WTC11 (cell line): ENCODE results near the gene CACNA2D1. TPM values are rescaled to one million over a fixed set of nuclear protein-coding genes. Genes with fewer than 3 reads are reported as not detected.

Experiments
- ATAC-seq: fragments of 200-7000 bp; cut with Tn5 transposase; 2 replicates; pipeline ENCODE4 v1.10.0; 2021; ENCODE audit warnings: mild to moderate bottlenecking, moderate library complexity
- CTCF ChIA-PET: fragments of 300-600 bp; sonication (Branson Sonifier 250); formaldehyde crosslinking; loops from one replicate; lab custom pipeline; 2021; ENCODE audit warnings: antibody characterized with exemption; lab: Charles Lee
- POLR2A ChIA-PET: fragments of 350-600 bp; sonication (Branson Sonifier 250); formaldehyde crosslinking; loops from one replicate; lab custom pipeline; 2021; ENCODE audit warnings: antibody characterized with exemption; lab: Charles Lee
- DNase-seq: peaks from one replicate; pipeline ENCODE4 v3.0.0; 2021; ENCODE audit warnings: low spot score
- H3K27ac Mint-ChIP-seq: 2 replicates; pipeline ENCODE4 v1.8.0; 2021; ENCODE audit warnings: mixed read lengths
- H3K27me3 Mint-ChIP-seq: 2 replicates; pipeline ENCODE4 v1.8.0; 2021; ENCODE audit warnings: low read depth, mild to moderate bottlenecking, moderate library complexity, mixed read lengths
- H3K36me3 Mint-ChIP-seq: 2 replicates; pipeline ENCODE4 v1.8.0; 2021; ENCODE audit warnings: mixed read lengths
- H3K4me1 Mint-ChIP-seq: 2 replicates; pipeline ENCODE4 v1.8.0; 2022; ENCODE audit warnings: mixed read lengths
- H3K4me3 Mint-ChIP-seq: 2 replicates; pipeline ENCODE4 v1.8.0; 2021; ENCODE audit warnings: mild to moderate bottlenecking, moderate library complexity, mixed read lengths
- H3K9me3 Mint-ChIP-seq: 2 replicates; pipeline ENCODE4 v1.8.0; 2021; ENCODE audit warnings: mixed read lengths
- CBFB ChIP-seq: sonication (generic); formaldehyde crosslinking; IDR thresholded peaks from 2 replicates; pipeline ENCODE4 v1.8.1; 2022; ENCODE audit warnings: mild to moderate bottlenecking, low read depth, missing genetic modification reagents
- ELF4 ChIP-seq: sonication (generic); formaldehyde crosslinking; IDR thresholded peaks from 2 replicates; pipeline ENCODE4 v1.8.1; 2022; ENCODE audit warnings: low read depth, mild to moderate bottlenecking, moderate library complexity, missing genetic modification reagents
- FOXJ3 ChIP-seq: sonication (generic); formaldehyde crosslinking; IDR thresholded peaks from 2 replicates; pipeline ENCODE4 v1.9.0; 2021; ENCODE audit warnings: missing genetic modification reagents, mild to moderate bottlenecking, borderline replicate concordance
- FOXK1 ChIP-seq: sonication (generic); formaldehyde crosslinking; IDR thresholded peaks from 2 replicates; pipeline ENCODE4 v1.8.0; 2022; ENCODE audit warnings: mild to moderate bottlenecking, moderate library complexity, missing genetic modification reagents
- JAZF1 ChIP-seq: fragments of 250-450 bp; sonication (Bioruptor Pico); IDR thresholded peaks from 2 replicates; pipeline ENCODE4 v1.9.0; 2021; ENCODE audit warnings: moderate library complexity, mild to moderate bottlenecking, inconsistent platforms
- MXD4 ChIP-seq: fragments of 250-450 bp; sonication (Bioruptor Pico); IDR thresholded peaks from 2 replicates; pipeline ENCODE4 v1.8.0; 2021; ENCODE audit warnings: mild to moderate bottlenecking, moderate library complexity, borderline replicate concordance
- NFATC4 ChIP-seq: fragments of 250-450 bp; sonication (Bioruptor Pico); IDR thresholded peaks from 2 replicates; pipeline ENCODE4 v1.9.0; 2021; ENCODE audit warnings: mild to moderate bottlenecking
- NFYB ChIP-seq: sonication (generic); formaldehyde crosslinking; conservative IDR thresholded peaks from 2 replicates; pipeline ENCODE4 v1.8.0; 2022; ENCODE audit warnings: low read depth, missing genetic modification reagents
- OVOL2 ChIP-seq: fragments of 250-450 bp; sonication (Bioruptor Pico); IDR thresholded peaks from 2 replicates; pipeline ENCODE4 v1.9.0; 2021; ENCODE audit warnings: mild to moderate bottlenecking, borderline replicate concordance
- RELA ChIP-seq: sonication (generic); formaldehyde crosslinking; IDR thresholded peaks from 2 replicates; pipeline ENCODE4 v1.8.1; 2022; ENCODE audit warnings: missing genetic modification reagents, mild to moderate bottlenecking, borderline replicate concordance
- RORB ChIP-seq: fragments of 250-450 bp; sonication (Bioruptor Pico); IDR thresholded peaks from 2 replicates; pipeline ENCODE4 v1.9.0; 2021; ENCODE audit warnings: mild to moderate bottlenecking
- STAT6 ChIP-seq: sonication (generic); formaldehyde crosslinking; conservative IDR thresholded peaks from 2 replicates; pipeline ENCODE4 v1.8.1; 2023; ENCODE audit warnings: mild to moderate bottlenecking, low read depth, missing genetic modification reagents, moderate library complexity
- ZNF219 ChIP-seq: sonication (generic); formaldehyde crosslinking; IDR thresholded peaks from 2 replicates; pipeline ENCODE4 v1.8.0; 2023; ENCODE audit warnings: missing genetic modification reagents, mild to moderate bottlenecking, borderline replicate concordance
- ZNF232 ChIP-seq: sonication (generic); formaldehyde crosslinking; IDR thresholded peaks from 2 replicates; pipeline ENCODE4 v1.8.0; 2022; ENCODE audit warnings: mild to moderate bottlenecking, missing genetic modification reagents
- ZNF423 ChIP-seq: fragments of 250-450 bp; sonication (Bioruptor Pico); IDR thresholded peaks from 2 replicates; pipeline ENCODE4 v2.1.2; 2022; ENCODE audit warnings: mild to moderate bottlenecking, moderate library complexity
- ZNF671 ChIP-seq: fragments of 250-450 bp; sonication (Bioruptor Pico); IDR thresholded peaks from 2 replicates; pipeline ENCODE4 v1.8.0; 2021; ENCODE audit warnings: mild to moderate bottlenecking
- total RNA-seq: library from RNA; stranded (reverse); gene quantifications from 3 replicates; pipeline ENCODE4 v1.2.3, GENCODE V29; 2021
- TF ChIP-seq, protein P1 (sequence below): sonication (generic); formaldehyde crosslinking; IDR thresholded peaks from 2 replicates; pipeline ENCODE4 v1.8.1; 2022; ENCODE audit warnings: mild to moderate bottlenecking, moderate library complexity, missing genetic modification reagents
- TF ChIP-seq, protein P2 (sequence below): sonication (generic); formaldehyde crosslinking; IDR thresholded peaks from 2 replicates; pipeline ENCODE4 v1.8.1; 2023; ENCODE audit warnings: mild to moderate bottlenecking, missing genetic modification reagents
- TF ChIP-seq, protein P3 (sequence below): sonication (generic); formaldehyde crosslinking; IDR thresholded peaks from 2 replicates; pipeline ENCODE4 v1.8.0; 2022; ENCODE audit warnings: mild to moderate bottlenecking, missing genetic modification reagents
- TF ChIP-seq, protein P4 (sequence below): sonication (generic); formaldehyde crosslinking; conservative IDR thresholded peaks from 2 replicates; pipeline ENCODE4 v1.8.1; 2022; ENCODE audit warnings: mild to moderate bottlenecking, missing genetic modification reagents

CACNA2D1 gene
- total RNA-seq, 1 experiment from 2014 or later: 33.3 TPM

GRCh38 chr7:82080254-82080927 is 363.2 kb downstream of the CACNA2D1 start:
- TF ChIP-seq, protein P1, sequence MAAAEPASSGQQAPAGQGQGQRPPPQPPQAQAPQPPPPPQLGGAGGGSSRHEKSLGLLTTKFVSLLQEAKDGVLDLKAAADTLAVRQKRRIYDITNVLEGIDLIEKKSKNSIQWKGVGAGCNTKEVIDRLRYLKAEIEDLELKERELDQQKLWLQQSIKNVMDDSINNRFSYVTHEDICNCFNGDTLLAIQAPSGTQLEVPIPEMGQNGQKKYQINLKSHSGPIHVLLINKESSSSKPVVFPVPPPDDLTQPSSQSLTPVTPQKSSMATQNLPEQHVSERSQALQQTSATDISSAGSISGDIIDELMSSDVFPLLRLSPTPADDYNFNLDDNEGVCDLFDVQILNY (CRISPR knock-in tag): no peak
- no peak for TF ChIP-seq OVOL2 (CRISPR knock-in tag)
- no peak for TF ChIP-seq NFATC4 (CRISPR knock-in tag)
- TF ChIP-seq ZNF219: no peak
- TF ChIP-seq RORB (CRISPR knock-in tag): no peak
- TF ChIP-seq JAZF1 (CRISPR knock-in tag): no peak
- TF ChIP-seq RELA: no peak
- no peak for TF ChIP-seq FOXJ3 (CRISPR knock-in tag)
- TF ChIP-seq, protein P2, sequence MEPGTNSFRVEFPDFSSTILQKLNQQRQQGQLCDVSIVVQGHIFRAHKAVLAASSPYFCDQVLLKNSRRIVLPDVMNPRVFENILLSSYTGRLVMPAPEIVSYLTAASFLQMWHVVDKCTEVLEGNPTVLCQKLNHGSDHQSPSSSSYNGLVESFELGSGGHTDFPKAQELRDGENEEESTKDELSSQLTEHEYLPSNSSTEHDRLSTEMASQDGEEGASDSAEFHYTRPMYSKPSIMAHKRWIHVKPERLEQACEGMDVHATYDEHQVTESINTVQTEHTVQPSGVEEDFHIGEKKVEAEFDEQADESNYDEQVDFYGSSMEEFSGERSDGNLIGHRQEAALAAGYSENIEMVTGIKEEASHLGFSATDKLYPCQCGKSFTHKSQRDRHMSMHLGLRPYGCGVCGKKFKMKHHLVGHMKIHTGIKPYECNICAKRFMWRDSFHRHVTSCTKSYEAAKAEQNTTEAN: no peak
- TF ChIP-seq CBFB (CRISPR knock-in tag): no peak
- no peak for TF ChIP-seq ELF4
- TF ChIP-seq ZNF671 (CRISPR knock-in tag): no peak
- TF ChIP-seq ZNF232 (CRISPR knock-in tag): no peak
- no peak for TF ChIP-seq ZNF423 (CRISPR knock-in tag)
- TF ChIP-seq, protein P3, sequence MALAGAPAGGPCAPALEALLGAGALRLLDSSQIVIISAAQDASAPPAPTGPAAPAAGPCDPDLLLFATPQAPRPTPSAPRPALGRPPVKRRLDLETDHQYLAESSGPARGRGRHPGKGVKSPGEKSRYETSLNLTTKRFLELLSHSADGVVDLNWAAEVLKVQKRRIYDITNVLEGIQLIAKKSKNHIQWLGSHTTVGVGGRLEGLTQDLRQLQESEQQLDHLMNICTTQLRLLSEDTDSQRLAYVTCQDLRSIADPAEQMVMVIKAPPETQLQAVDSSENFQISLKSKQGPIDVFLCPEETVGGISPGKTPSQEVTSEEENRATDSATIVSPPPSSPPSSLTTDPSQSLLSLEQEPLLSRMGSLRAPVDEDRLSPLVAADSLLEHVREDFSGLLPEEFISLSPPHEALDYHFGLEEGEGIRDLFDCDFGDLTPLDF (CRISPR knock-in tag): no peak
- no peaks in the 10 kb centered on the region for H3K9me3 Mint-ChIP-seq
- DNase-seq (no peak), ATAC-seq (no peak)
- H3K4me3 Mint-ChIP-seq: no peak overlapping the region
- no peak overlapping the region for H3K27ac Mint-ChIP-seq
- H3K4me1 Mint-ChIP-seq: peaks cover 6% of the 10 kb centered on the region
- no peaks in the 10 kb centered on the region for H3K27me3 Mint-ChIP-seq
- POLR2A ChIA-PET: no interaction called here
- no peaks in the 10 kb centered on the region for H3K36me3 Mint-ChIP-seq
- CTCF ChIA-PET: no interaction called here

DNA sequence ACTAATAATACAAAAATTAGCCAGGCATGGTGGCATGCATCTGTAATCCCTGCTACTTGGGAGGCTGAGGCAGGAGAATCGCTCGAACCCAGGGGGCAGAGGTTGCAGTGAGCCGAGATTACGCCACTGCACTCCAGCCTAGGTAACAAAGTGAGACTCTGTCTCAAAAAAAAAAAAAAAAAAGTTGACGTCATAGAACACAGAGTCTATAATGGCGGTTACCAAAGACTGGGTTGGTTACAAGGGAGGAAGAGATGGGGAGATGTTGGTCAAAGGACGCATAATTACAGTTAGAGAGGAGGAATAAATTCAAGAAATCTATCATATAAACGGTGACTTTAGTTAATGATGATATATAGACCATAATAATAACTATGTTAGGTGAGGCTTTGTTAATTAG is 364.1 kb downstream of the CACNA2D1 start:
- ChIA-PET POLR2A (no interaction called here), CTCF (no interaction called here)
- TF ChIP-seq, protein P4, sequence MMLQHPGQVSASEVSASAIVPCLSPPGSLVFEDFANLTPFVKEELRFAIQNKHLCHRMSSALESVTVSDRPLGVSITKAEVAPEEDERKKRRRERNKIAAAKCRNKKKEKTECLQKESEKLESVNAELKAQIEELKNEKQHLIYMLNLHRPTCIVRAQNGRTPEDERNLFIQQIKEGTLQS (CRISPR knock-in tag): no peak
- TF ChIP-seq MXD4 (CRISPR knock-in tag) (no peak), NFYB (no peak), FOXK1 (CRISPR knock-in tag) (no peak), STAT6 (CRISPR knock-in tag) (no peak)
- H3K27me3 Mint-ChIP-seq: no peaks in the 10 kb centered on the region
- no peak overlapping the region for H3K27ac Mint-ChIP-seq
- ATAC-seq (no peak), DNase-seq (no peak)
- H3K4me3 Mint-ChIP-seq: no peak overlapping the region
- H3K36me3 Mint-ChIP-seq: no peaks in the 10 kb centered on the region
- H3K9me3 Mint-ChIP-seq: no peaks in the 10 kb centered on the region
- H3K4me1 Mint-ChIP-seq: peaks cover 6% of the 10 kb centered on the region
